Activated T-helper 1 cell treated with anti-CD3 and anti-CD28 coated beads, Interleukin-12 subunit alpha, Interleukin-12 subunit beta, Interleukin-2, Interleukin-4 antibody, amounts not matched to agents 30 ng/mL and 10 ng/mL and 1 ng/mL, durations not matched to agents 14 hours and 24 hours and 36 hours (primary cell): ENCODE measurements around the gene ITPK1. TPM values are rescaled to one million over a fixed set of nuclear protein-coding genes. Genes with fewer than 3 reads are reported as not detected.
"Not testable (repeated sequence)": the region's sequence is repeated elsewhere in the genome, so short reads cannot be mapped to it uniquely, and the experiment has no call there.

ENCODE experiments used
- DNase-seq: peaks from one replicate; pipeline ENCODE4 v3.0.0; 2021; ENCODE audit warnings: low spot score
- H3K27ac Mint-ChIP-seq: one replicate; pipeline ENCODE4 v1.8.0; 2021; ENCODE audit warnings: mild to moderate bottlenecking, mixed read lengths
- H3K27me3 Mint-ChIP-seq: one replicate; pipeline ENCODE4 v1.8.0; 2022; ENCODE audit warnings: mild to moderate bottlenecking, moderate library complexity, mixed read lengths; ENCODE audit not compliant: insufficient read depth
- H3K36me3 Mint-ChIP-seq: one replicate; pipeline ENCODE4 v1.8.0; 2021; ENCODE audit warnings: low read depth, mixed read lengths
- H3K4me1 Mint-ChIP-seq: one replicate; pipeline ENCODE4 v1.8.0; 2021; ENCODE audit warnings: low read depth, mixed read lengths
- H3K4me3 Mint-ChIP-seq: one replicate; pipeline ENCODE4 v1.8.0; 2021; ENCODE audit warnings: mild to moderate bottlenecking, moderate library complexity, mixed read lengths
- H3K9me3 Mint-ChIP-seq: one replicate; pipeline ENCODE4 v1.8.0; 2021; ENCODE audit warnings: mixed read lengths
- intact Hi-C: fragments of 100-400 bp; cut with micrococcal nuclease; formaldehyde crosslinking; loops from one replicate; pipeline ENCODE4 v1.15.1; 2024
- total RNA-seq: library from RNA; stranded (reverse); gene quantifications from 2 replicates; pipeline ENCODE4 v1.2.3, GENCODE V29; 2022

Gene ITPK1
- total RNA-seq, 1 donor from 2014 or later = 71.0 TPM

- no peak for DNase-seq
- Mint-ChIP-seq H3K4me1 (peaks cover 46% of the 10 kb centered on the region), H3K27ac (no peak overlapping the region), H3K4me3 (no peak overlapping the region), H3K9me3 (no peaks in the 10 kb centered on the region), H3K36me3 (peaks cover 5% of the 10 kb centered on the region), H3K27me3 (no peaks in the 10 kb centered on the region)
- intact Hi-C loops = no loop called here
These were observed 8.3 kb downstream of the ITPK1 start for GRCh38 chr14:93107453-93107852.

GRCh38 chr14:93106541-93107156 lies 9.1 kb downstream of the ITPK1 start:
- H3K4me1 Mint-ChIP-seq = peaks cover 46% of the 10 kb centered on the region
- H3K27ac Mint-ChIP-seq = no peak overlapping the region
- H3K36me3 Mint-ChIP-seq = peaks cover 5% of the 10 kb centered on the region
- no peak overlapping the region for H3K4me3 Mint-ChIP-seq
- intact Hi-C loops = no loop called here
- no peaks in the 10 kb centered on the region for H3K9me3 Mint-ChIP-seq
- no peaks in the 10 kb centered on the region for H3K27me3 Mint-ChIP-seq
- no peak for DNase-seq

GRCh38 chr14:93105856-93106255 lies 9.9 kb downstream of the ITPK1 start:
- H3K27ac Mint-ChIP-seq, H3K27me3 Mint-ChIP-seq, H3K36me3 Mint-ChIP-seq, H3K4me3 Mint-ChIP-seq, DNase-seq, intact Hi-C loops, H3K9me3 Mint-ChIP-seq: not testable (repeated sequence)
- H3K4me1 Mint-ChIP-seq = peaks cover 51% of the 10 kb centered on the region

- intact Hi-C loops = no loop called here
- peaks cover 56% of the 10 kb centered on the region for H3K4me1 Mint-ChIP-seq
- no peaks in the 10 kb centered on the region for H3K9me3 Mint-ChIP-seq
- no peak overlapping the region for H3K4me3 Mint-ChIP-seq
- H3K27ac Mint-ChIP-seq = no peak overlapping the region
- H3K36me3 Mint-ChIP-seq = peaks cover 5% of the 10 kb centered on the region
- no peaks in the 10 kb centered on the region for H3K27me3 Mint-ChIP-seq
- no peak for DNase-seq
These were observed 10.4 kb downstream of the ITPK1 start for GRCh38 chr14:93105362-93105761.

- Mint-ChIP-seq H3K9me3 (no peaks in the 10 kb centered on the region), H3K27ac (no peak overlapping the region), H3K36me3 (peaks cover 5% of the 10 kb centered on the region), H3K27me3 (no peaks in the 10 kb centered on the region), H3K4me1 (peaks cover 57% of the 10 kb centered on the region), H3K4me3 (no peak overlapping the region)
- intact Hi-C loops = loop anchor here (5.0 kb wide), 1 partner anchor 32 kb away; no protein-coding TSS in a partner anchor
- DNase-seq = no peak
These were observed 10.8 kb downstream of the ITPK1 start for GRCh38 chr14:93104961-93105360.

GRCh38 chr14:93103392-93104080 lies 12.2 kb downstream of the ITPK1 start:
- intact Hi-C loops = loop anchor here (1.0 to 5.0 kb wide), 2 partner anchors 10 to 34 kb away; no protein-coding TSS in a partner anchor
- no peaks in the 10 kb centered on the region for H3K27me3 Mint-ChIP-seq
- no peaks in the 10 kb centered on the region for H3K9me3 Mint-ChIP-seq
- DNase-seq = peak; percentile 77
- peaks cover 5% of the 10 kb centered on the region for H3K36me3 Mint-ChIP-seq
- peaks cover 51% of the 10 kb centered on the region for H3K4me1 Mint-ChIP-seq
- peak overlapping the region; percentile 77 for H3K4me3 Mint-ChIP-seq
- H3K27ac Mint-ChIP-seq = peak overlapping the region; percentile 93

GRCh38 chr14:93102141-93102540 lies 13.6 kb downstream of the ITPK1 start:
- Mint-ChIP-seq H3K36me3 (peaks cover 5% of the 10 kb centered on the region), H3K27ac (peak overlapping the region; percentile 55), H3K27me3 (no peaks in the 10 kb centered on the region), H3K4me1 (peaks cover 48% of the 10 kb centered on the region), H3K4me3 (no peak overlapping the region), H3K9me3 (no peaks in the 10 kb centered on the region)
- intact Hi-C loops = loop anchor here (5.0 kb wide), 1 partner anchor 35 kb away; no protein-coding TSS in a partner anchor
- DNase-seq = no peak

GRCh38 chr14:93101181-93101580 lies 14.5 kb downstream of the ITPK1 start:
- DNase-seq = no peak
- intact Hi-C loops = loop anchor here (5.0 kb wide), 1 partner anchor 36 kb away; no protein-coding TSS in a partner anchor
- no peaks in the 10 kb centered on the region for H3K27me3 Mint-ChIP-seq
- H3K36me3 Mint-ChIP-seq = peaks cover 5% of the 10 kb centered on the region
- peak overlapping the region; percentile 29 for H3K27ac Mint-ChIP-seq
- H3K4me1 Mint-ChIP-seq = peaks cover 48% of the 10 kb centered on the region
- H3K9me3 Mint-ChIP-seq = no peaks in the 10 kb centered on the region
- H3K4me3 Mint-ChIP-seq = no peak overlapping the region

GRCh38 chr14:93100570-93100969 lies 15.2 kb downstream of the ITPK1 start:
- Mint-ChIP-seq H3K36me3 (peaks cover 5% of the 10 kb centered on the region), H3K4me3 (no peak overlapping the region), H3K4me1 (peaks cover 45% of the 10 kb centered on the region), H3K9me3 (no peaks in the 10 kb centered on the region), H3K27ac (no peak overlapping the region), H3K27me3 (no peaks in the 10 kb centered on the region)
- no peak for DNase-seq
- intact Hi-C loops = loop anchor here (5.0 kb wide), 1 partner anchor 37 kb away; no protein-coding TSS in a partner anchor

- H3K4me3 Mint-ChIP-seq = no peak overlapping the region
- no peak for DNase-seq
- H3K9me3 Mint-ChIP-seq = no peaks in the 10 kb centered on the region
- H3K27ac Mint-ChIP-seq = no peak overlapping the region
- H3K27me3 Mint-ChIP-seq = no peaks in the 10 kb centered on the region
- peaks cover 5% of the 10 kb centered on the region for H3K36me3 Mint-ChIP-seq
- intact Hi-C loops = loop anchor here (5.0 kb wide), 1 partner anchor 37 kb away; no protein-coding TSS in a partner anchor
- peaks cover 45% of the 10 kb centered on the region for H3K4me1 Mint-ChIP-seq
These were observed 15.6 kb downstream of the ITPK1 start for GRCh38 chr14:93100100-93100499.

- H3K9me3 Mint-ChIP-seq = no peaks in the 10 kb centered on the region
- no peak for DNase-seq
- no peak overlapping the region for H3K27ac Mint-ChIP-seq
- H3K36me3 Mint-ChIP-seq = peaks cover 5% of the 10 kb centered on the region
- peaks cover 41% of the 10 kb centered on the region for H3K4me1 Mint-ChIP-seq
- intact Hi-C loops = loop anchor here (5.0 kb wide), 1 partner anchor 38 kb away; no protein-coding TSS in a partner anchor
- H3K27me3 Mint-ChIP-seq = no peaks in the 10 kb centered on the region
- H3K4me3 Mint-ChIP-seq = no peak overlapping the region
These were observed 16.1 kb downstream of the ITPK1 start for GRCh38 chr14:93099643-93100042.

- H3K27me3 Mint-ChIP-seq = no peaks in the 10 kb centered on the region
- intact Hi-C loops = no loop called here
- peaks cover 5% of the 10 kb centered on the region for H3K36me3 Mint-ChIP-seq
- peaks cover 36% of the 10 kb centered on the region for H3K4me1 Mint-ChIP-seq
- H3K27ac Mint-ChIP-seq = no peak overlapping the region
- no peaks in the 10 kb centered on the region for H3K9me3 Mint-ChIP-seq
- no peak overlapping the region for H3K4me3 Mint-ChIP-seq
- DNase-seq = no peak
These were observed 16.5 kb downstream of the ITPK1 start for GRCh38 chr14:93099196-93099595.

- no peaks in the 10 kb centered on the region for H3K36me3 Mint-ChIP-seq
- no peak overlapping the region for H3K27ac Mint-ChIP-seq
- peaks cover 26% of the 10 kb centered on the region for H3K4me1 Mint-ChIP-seq
- DNase-seq = no peak
- H3K9me3 Mint-ChIP-seq = no peaks in the 10 kb centered on the region
- no peak overlapping the region for H3K4me3 Mint-ChIP-seq
- intact Hi-C loops = no loop called here
- H3K27me3 Mint-ChIP-seq = no peaks in the 10 kb centered on the region
These were observed 18.9 kb downstream of the ITPK1 start for GRCh38 chr14:93096691-93097322.
